GM20431 (cell line): ENCODE data around the gene DNAJB8.

Experiments
- in situ Hi-C: fragments of 300-500 bp; cut with MseI, MboI; formaldehyde crosslinking; loops from one replicate; pipeline ENCODE4 v1.15.0; 2020; ENCODE audit warnings: low sequenced_read_pairs; ENCODE audit not compliant: unreplicated experiment

The DNAJB8 gene

DNA sequence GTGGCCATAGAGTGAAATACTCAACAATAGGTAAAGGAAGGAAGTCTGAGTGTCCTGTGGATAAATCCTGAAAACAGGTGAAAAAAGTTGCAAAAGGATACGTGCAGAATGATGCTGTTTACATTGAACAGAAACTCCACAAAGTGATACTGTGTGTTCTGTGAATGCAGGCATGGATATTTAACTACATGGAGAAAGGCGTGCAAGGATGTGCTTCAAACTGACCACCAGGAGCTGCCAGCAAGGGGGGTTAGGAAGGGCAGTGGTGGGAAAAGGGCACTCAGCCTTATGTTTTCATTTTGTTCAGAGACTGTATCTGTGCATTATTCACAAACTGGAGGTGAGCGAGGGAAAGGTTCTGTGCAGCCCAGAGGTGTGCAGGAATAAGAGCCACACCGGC lies 47.4 kb downstream of the DNAJB8 start:
- in situ Hi-C loops: no loop called here

DNA sequence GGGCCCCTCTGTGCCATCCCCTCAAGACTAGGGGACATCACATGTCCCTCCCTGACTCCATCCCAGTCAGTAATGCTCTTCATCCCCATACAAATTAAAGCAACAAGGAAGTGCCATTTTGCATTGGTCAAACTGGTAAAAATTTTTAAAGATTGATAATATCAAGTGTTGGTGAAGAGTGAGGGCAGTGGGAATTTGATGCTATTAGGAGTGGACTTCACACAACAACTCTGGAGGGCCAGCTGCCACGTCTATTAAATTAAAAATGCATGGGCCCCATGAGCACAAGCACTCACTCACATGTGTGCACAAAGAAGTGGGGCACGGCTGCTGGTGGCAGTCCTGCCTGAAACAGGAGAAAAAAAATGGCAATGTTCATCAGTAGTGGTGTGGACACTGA lies 47.8 kb downstream of the DNAJB8 start:
- in situ Hi-C loops: no loop called here

DNA sequence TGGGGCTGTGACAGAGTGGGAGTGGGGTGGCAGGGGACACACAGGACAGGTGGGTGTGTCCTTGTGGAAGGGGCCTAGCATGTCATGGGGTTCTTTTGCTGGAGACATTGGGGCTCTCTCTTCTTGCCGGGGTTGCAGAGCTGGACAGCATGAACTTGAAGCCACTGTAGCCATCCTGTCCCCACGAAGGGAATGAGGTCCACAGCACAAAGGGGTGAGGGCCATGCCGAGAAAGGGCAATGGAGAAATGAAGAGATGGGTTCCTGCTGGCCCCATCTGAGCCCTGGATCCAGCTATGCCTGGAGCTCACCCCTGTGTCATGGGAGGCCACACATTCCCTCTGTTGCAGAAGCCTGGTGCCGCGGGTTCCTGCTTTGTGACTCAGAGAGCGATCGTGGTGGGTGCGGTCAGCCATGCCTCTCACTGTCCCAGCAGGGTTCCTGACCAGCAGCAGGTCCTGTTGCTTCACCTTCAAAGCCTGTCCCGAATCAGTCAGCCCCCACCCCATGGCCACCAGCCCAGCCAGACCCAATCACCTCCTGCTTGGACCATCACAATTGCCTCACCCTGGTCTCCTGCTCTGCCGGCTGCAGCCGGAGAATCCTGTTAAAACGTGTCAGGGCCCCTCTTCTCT lies 50.0 kb downstream of the DNAJB8 start:
- in situ Hi-C loops: no loop called here

DNA sequence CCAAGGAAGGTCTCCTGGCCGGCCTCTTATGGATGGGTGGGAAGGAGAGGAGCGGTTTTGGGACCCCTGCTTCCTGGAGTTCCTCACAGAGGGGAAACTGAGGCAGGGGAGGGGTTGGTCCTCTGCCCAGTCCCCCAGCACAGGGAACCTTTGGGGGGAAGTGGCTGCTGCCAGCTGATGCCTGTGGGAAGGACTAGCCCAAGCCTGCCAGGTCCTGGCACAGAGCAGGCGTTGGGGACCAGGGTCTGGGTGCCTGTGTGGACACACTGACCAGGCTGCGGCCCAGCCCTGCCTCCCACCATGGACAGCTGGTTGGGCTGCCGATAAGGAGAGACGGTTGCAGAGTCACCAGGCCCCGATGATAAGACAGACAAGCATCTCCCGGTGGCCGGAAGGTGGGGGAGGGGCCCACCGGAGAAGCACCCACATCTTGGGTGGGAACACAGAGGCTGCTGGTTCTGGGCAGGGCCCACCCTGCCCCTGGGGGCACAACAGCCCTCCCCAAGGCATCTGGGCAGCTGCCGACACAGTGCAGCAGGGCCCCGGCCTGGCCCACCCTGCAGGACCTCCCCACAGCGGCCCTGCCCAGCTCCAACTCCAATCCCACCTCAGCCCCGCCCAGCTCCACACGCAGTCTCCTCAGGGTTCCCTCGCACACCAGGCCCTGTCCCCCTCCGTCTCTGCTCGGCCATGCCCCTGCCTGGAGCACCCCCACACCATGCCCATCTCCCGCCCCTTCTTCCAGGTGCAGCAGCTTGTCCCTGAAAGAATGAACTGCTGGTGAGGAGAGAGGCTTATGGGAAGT lies 50.7 kb downstream of the DNAJB8 start:
- in situ Hi-C loops: no loop called here

DNA sequence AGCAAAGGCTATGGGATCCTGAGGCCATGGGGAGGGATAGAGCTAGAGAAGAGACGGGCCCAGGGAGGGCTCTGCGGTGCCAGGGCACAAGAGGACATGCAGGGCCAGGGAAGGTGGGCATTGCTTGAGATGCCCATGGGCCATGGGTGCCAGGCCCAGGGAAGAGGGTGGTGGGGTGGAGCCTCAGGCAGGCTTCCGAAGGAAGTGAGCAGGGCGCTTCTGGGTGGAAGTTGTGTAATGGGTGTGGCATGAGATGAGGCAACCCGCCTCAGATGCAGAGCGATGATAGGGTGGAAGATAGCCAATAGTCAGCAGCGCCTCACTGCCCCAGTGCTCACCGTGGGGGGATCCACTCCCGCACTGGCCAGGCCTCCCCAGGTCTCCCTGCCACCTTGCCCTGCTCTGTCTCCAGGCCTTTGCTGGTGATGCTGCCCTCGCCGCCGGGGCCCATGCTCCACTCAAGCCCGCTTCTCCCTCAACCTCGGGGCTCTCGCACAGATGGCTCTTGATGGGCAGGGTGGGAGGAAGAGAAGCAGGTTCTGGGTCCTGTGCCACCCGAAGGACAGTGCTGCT lies 51.4 kb downstream of the DNAJB8 start:
- in situ Hi-C loops: no loop called here

DNA sequence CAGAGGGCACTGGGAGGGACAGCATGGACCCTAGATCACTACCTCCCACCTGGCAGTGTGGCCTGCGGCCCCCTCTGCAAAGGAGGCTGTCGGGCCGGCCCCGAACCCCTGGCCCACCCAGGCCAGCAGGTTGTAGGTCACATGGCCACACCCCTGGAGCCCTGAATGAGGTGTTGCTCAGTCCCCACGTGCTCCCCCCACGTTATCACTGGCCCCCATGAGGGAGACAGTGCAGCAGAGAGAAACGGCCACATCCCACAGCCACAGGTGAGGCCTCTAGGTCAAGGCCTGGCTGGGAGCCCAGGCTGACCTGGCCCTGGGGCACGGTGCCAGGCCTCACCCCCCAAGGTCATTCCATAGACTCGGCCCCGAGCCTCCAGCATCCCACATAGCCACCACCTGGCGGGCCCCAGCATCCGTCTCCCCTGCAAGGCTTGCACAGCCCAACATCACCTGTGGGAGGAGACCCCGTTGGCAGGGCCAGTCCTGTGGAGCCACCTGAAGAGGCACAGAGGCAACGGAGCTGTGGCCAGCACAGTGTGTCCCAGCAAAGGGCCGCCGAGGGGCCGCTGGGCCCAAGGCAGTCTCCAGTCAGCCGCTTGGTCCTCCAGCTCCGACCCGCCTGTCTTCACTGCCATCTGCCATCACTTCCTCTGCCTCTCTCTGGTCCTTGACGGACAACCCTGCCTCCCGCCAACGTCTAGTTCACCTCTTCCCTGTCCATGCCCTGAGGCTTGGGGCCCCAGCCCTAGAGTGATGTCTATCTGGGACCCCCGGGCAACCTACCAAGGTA lies 53.1 kb downstream of the DNAJB8 start:
- in situ Hi-C loops: no loop called here

DNA sequence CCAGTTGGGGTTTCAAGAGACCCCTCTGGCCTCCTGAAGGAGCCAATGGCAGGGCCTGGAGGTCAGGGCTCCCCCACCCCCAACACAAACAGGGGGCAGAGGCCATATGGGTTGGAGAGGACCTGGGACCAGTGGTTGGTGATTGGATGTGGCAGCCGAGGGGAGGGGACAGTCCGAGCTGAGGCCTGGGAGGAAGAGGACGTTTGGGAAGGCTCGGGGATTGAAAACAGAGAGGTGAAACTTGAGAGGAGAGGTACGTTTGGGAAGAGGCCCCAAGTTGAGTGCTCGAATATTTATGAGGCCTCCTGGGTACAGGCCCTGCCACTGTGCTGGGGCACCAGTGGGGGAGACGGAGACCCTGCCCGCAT lies 53.7 kb downstream of the DNAJB8 start:
- in situ Hi-C loops: no loop called here
